NCI-H460 (cell line): Measurements from ENCODE around the gene PHLDB2. TPM values are rescaled to one million over a fixed set of nuclear protein-coding genes. Genes with fewer than 3 reads are reported as not detected.

Experiments used
- DNase-seq: peaks from one replicate; pipeline ENCODE4 v3.0.0-alpha.2; 2016; ENCODE audit warnings: low read depth; ENCODE audit errors: extremely low read depth
- total RNA-seq: library from RNA; depleted of rRNA; stranded (reverse); fragments of >200 nt; shearing (Covaris generic); gene quantifications from 2 replicates; pipeline ENCODE4 v1.2.3, GENCODE V29; 2014

PHLDB2 gene
- total RNA-seq, 1 experiment from 2014 or later, result 9.1 TPM

DNA sequence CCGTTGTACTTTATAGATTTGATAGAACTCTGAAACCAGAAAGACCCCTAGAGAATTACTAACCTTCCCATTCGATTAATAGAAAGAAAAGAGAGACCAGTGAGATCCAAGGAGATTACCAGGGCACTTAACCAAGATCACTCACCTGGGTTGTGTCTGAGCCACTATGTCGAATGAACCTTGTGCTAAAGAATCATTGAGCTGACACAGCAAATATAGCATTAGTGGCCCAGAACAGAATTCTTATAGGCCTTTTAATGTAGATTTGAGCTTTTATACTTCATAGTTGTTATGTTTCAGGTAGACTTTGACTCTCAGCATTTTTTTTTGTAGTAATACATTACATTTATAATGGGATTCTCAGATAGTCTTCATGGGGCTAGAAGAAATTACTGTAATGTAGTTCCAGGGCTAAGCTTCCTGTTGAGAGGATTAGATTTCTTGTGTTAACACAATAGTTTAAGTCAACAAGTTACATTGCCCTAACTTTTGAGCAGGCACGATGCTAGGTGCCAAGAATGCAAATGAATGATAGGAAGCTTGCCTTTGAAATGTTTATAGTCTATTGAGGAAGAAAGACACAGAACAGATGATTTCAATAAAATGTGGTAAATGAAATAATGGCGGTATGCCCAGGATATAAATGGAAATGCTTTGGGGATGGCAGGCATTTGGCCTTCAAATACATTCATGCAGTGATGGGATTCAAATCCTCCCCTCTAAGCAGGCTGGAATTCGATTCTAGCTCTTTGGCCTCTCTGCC, 95.3 kb downstream of the PHLDB2 start:
- no peak for DNase-seq

DNA sequence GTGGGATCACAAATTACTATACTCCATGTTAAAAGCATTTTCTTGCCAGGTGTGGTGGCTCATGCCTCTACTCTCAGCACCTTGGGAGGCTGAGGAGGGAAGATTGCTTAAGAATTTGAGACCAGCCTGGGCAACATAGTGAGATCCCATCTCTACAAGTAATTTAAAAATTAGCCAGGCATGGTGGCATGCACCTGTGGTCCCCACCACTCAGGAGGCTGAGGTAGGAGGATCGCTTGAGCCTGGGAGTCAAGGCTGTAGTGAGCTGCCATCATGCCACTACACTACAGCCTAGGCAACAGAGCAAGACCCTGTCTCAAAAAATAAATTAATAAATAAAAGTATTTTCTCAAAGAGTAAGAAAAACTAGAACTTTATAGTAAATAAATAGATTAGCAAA, 96.8 kb downstream of the PHLDB2 start:
- no peak for DNase-seq

- DNase-seq, result no peak
These were observed 97.4 kb downstream of the PHLDB2 start for GRCh38 chr3:111956449-111956848.

GRCh38 chr3:111956995-111957734, 98.1 kb downstream of the PHLDB2 start:
- no peak for DNase-seq

DNA sequence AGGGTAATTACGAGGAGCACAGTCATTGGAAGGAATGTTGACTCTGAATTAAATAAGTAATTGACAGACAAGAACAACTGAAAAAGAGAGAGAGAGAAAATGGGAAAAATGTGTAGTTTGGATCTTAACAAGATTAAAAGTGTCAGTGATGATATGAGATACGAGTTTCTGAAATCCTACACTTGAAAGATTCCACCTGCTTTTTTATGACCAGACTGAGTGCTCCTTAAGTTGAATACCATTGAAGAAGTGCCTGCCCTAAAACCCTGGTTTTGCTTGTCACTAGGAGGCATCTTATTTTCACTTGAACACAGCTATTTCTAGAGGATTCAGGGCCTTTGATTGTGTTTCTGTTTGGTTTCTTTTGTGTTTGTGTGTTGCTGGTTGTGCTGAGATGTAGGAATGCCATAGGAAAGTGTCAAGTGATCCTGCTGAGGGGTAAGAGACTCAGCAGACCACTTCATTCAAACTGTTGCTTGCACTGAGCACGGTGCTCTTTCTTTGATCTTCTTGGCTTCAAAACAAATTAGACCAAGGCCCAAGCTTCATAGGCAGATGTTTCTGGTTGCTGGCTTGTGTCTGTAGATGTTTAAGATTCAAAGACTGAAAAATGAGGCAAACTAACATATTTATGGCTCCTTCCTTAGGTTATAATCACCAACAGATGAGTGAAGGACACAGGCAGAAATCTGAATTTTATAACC, 102.5 kb downstream of the PHLDB2 start:
- DNase-seq, result no peak

DNA sequence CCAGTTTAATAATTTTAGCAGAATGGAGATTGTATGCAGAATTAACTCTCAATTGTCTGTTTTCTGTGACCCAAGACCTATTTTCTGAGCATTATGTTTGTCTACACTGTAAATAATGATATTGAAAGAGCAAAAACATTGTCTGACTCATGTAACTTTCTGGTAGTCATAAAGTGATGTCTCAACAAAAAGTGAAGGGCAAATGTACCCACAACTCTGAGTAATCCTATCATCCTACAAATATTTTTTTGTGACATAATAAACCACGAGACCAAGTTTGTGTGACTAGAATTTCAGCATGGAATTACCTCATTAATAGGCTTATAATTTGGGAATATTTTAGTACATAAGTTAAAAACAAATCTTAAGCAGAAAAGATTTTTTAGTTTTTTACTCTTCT, 104.4 kb downstream of the PHLDB2 start:
- no peak for DNase-seq

DNA sequence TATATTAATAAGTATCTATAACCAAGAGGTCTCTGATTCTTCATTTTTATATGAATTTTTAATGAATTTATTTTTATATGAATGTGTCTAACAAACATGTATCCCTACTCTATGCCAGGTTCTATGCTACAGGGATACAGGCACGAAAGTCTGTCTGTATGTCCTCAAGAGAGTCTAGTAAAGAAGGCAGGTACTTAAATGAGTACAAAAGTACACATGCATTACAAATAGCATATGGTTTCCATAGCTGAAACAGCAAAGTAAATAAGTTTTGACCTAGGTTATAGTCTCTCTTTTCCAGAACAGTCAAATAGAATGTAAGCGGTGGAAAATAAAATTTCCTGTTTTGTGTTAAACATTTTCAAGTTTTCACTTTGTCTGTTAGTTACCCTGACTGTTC, 106.4 kb downstream of the PHLDB2 start:
- DNase-seq, result no peak

DNA sequence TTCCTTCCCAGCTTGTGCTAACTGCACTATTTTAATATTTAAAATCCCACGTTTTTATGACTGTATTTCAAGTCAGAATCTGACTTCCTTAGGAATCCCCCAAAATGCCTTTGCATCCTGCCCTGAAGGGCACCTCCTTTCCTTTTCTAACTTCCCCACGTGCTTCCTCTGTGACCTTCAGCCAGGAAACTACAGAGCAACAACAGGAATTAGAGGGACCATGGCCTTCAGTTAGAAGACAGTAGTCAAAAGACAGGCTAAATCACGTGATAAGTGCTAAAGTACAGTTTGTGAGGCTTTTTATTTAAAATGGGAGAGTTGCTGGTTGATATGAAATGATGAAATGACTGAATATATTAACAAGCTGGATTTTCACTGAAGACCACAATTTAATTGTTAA, 108.0 kb downstream of the PHLDB2 start:
- no peak for DNase-seq

DNA sequence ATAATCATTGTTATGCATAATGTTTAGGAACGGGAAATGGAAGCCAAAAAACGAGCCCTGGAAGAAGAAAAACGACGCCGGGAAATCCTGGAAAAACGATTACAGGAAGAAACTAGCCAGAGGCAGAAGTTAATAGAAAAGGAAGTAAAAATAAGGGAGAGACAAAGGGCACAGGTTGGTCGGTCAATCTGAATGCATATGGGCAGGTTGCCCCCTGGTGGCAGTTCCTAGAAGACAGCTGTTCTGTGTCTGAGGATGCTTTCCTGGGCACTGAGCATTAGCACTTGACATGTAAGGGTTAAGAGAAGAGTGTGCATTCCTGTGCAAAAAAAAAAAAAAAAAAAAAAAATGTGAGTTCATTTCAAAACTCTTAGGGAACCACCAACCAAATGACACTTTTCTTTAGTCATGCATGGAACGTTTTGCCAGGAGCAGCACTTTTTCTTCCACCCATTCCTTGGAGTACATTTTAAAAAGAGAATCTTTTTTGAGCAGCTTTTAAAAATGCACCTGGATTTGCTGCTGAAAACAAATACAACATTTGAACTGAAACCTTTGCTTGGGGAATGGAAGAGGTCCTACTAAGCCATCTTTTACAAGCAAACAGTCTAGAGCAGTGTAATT, 108.7 kb downstream of the PHLDB2 start:
- peak; percentile 76 for DNase-seq

DNA sequence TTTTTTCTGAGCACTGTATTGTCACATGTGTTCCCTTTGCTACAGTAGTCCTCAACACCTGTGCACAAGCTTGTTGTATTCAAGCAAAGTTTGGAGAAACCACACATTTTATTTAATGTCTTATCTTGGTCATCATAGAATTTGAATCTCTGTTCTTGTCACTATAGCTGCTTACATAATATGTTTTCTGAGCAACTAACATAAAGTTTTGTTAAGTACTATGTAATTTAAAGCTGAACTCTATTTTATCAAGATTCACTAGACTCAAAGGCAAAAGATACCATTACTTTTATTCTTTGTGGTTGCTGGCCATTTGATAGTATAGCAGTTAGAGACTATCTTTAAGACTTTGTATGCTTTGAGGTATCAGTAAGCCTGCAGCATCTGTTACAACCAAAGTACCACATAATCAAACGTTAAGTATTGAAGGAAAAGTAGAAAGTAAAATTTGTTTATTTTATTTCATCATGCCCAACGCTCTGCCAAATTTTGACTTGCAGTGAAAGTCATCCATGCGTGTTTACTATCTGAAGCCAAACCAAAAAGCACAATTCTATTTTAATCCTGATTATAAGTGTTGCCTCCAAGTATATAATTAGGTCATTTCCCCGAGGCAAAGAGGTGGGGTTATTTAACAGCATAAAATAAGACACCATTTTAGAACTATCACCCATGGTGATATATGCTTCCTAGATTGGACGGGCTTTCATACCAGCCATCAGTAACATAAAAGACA, 109.4 kb downstream of the PHLDB2 start:
- no peak for DNase-seq

DNA sequence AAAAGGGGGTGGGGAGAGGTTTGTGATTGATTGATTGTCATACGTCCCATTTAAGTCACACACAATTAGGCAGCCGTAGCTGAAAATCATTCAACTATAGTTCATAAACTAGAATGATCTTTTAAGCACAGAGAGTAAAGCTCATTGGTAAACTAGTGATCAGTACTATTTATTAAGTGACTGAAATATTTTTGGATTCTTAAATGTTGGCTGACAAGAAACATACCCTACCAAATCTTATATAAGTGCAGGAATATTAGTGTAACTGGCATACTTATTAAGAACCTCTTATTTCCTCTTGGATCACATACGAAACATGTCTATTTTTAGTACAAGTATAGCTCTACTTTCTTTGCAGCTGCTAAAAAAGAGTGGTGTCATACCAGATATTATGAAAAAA, 111.3 kb downstream of the PHLDB2 start:
- DNase-seq, result no peak

- no peak for DNase-seq
These were observed 112.6 kb downstream of the PHLDB2 start for GRCh38 chr3:111971533-111972130.

DNA sequence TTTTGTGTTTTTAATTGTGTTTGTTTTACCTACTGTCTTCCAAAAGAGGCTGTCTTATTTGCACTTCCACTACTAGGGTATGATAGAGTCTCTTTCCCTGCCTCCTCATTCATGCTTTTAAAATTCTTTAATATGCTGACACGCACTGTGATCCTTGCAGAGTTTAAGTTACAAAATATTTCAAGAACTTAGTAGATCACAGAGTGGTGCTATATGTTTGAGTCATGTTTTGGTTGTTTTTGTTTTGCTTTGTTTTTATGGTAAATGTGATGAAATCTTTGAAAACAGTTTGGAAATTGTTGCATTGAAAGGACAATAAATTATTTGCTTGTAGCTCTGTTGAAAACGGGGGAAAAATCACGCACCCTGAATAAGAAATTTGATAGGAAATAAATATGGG, 113.8 kb downstream of the PHLDB2 start:
- DNase-seq, result peak; percentile 83

DNA sequence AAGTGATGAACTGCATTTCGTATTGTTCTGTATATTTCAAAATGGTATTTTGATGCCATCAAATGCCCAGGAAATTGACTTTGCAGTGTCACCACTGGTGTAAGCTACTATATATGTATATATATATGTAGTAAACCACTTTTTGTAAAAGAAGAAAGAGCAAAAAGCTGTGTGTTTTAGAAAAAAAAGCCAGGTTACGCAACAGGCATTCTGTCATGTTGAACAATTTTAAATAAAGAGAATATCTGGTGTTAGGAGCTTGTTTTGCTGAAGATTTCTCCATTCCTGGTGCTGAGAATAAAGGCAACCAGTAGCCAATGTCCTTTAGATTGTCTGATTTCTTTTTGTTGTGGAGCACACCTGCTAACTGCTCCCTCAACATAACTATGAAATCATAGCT, 116.1 kb downstream of the PHLDB2 start:
- DNase-seq, result no peak

DNA sequence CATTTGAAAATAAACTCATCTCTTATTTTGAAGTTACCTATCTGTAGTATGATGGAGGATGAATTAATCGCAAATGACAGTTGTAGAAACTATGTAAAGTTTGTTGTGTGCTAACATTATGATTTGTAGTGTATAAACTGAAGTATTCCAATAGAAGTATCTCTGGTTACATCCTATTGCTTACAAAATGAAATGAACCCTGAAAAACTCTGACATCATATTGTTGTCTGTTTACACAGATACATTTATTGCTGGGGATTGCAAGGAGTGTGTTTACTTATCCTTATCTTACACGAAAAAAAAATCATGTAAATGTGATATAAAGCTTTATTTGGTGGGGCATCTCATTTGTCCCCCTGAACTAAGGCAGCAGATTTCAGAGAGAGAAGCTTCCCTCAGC, 117.2 kb downstream of the PHLDB2 start:
- DNase-seq, result peak; percentile 37

DNA sequence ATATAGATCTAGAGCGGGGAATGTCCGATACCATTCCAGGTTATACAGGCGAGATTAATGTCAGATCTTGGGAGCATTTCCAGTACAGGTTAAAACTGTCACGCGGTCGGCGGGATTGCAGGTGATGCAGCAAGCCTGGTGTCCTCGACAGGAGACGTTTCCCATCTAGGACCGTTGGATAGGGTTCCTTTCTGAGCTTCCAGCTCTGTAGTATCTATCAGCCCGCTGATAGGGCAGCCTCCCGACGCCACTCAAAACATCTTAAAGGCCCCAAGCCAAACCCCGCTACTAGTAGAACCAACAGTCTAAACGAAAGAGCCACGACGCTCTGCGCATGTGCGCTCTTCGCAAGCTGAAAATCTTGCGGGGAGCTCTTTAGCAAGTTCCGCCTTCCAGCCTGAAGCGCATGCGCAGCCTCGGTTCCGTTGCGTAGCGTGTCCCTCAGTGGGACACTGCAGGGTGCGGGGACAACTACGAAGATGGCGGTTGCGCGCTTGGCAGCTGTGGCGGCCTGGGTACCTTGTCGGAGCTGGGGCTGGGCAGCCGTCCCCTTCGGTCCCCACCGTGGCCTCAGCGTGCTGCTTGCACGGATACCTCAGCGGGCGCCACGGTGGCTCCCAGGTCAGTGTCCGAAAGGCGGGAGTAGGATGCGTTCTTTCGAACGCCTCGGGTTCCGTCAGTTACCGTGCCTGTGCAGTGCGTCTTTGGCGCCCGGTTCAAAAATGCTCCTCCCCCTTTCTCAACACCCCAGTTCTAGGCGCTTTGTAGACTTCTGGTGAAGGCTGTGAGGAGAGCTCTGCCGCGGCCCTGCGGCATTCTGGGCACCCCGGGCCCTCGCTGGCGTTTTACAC, 119.7 kb downstream of the PHLDB2 start, which contains the start of gene ABHD10:
TSS of gene ABHD10 (plus strand) at position 444 of the 851 bp plus-strand sequence. CDS start at position 480, 36 bp downstream.
- peak; percentile 96 for DNase-seq

DNA sequence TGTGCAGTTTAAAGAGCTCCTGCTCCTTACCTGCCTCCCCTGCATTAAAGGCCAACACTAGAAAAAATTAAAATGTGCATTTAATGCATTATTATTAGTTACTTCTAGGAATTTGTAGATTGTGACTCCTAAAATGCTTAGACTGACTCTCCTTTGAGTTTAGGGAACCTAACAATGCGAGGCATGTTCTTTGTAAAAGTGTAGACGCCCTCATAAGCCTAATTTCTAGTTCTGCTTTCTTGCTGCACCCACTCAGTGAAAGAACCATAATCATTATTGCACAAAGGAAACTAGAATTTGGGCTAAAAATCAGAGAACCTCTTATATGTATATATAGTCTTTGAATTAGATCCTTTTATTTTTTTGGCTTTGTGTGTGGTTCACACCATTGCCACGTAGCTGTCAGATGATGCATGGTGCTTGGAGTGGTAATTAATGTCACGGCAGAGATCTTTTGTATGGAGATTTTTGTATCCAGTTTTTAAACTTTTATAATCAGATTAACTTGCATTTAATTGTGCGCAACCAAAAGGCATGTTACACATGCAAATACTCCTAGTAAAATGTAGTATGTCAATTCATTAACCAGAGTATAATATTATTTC, 120.5 kb downstream of the PHLDB2 start:
- DNase-seq, result no peak

DNA sequence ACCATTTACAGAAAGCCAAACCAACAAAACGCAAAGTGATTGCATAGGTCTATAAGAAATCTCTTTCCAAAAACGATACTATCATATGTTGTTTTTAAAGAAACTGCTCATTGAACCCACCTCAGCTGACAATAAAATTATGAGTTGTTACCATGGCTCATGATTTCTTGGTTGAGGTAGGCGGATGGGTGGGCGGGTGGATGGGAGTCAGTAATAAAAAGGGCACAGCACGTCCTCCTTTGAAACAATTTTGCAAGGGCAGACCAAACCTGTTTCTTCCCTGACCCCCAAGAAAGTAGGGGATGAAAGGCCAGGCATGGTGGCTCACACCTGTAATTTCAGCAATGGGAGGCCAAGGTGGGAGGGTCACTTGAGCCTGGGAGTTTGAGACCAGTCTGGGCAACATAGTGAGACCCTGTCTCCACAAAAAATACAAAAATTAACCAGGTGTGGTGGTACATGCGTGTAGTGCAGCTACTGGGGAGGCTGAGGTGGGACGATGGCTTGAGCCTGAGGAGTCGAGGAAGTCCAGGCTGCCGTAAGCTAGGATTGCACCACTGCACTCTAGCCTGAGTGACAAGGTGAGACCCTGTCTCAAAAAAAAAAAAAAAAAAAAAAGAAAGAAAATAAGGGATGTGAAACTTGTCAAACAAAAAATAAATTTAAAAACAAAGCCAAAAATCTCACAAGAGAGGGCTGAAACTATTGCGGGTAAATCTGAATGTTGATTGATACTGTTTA, 121.8 kb downstream of the PHLDB2 start:
- no peak for DNase-seq
